ENCODE data around the gene HLCS.

Gene HLCS

GRCh38 chr21:36701756-36702621, 264.5 kb downstream of the HLCS start:
- no peak for DNase-seq (ENCODE audit: low read depth, low spot score)
- ChIA-PET CTCF (interaction anchor here (1.1 to 2.7 kb wide), 5 partner anchors 9 to 225 kb away, joined by 3 to 10 read pairs (median 4); no protein-coding TSS in a partner anchor), POLR2A (no interaction called here)
- peak overlapping the region; percentile 30; the same call in 1 of the 2 replicates for H3K4me3 ChIP-seq (ENCODE audit: low read depth, low read length)
- TF ChIP-seq, protein P1, sequence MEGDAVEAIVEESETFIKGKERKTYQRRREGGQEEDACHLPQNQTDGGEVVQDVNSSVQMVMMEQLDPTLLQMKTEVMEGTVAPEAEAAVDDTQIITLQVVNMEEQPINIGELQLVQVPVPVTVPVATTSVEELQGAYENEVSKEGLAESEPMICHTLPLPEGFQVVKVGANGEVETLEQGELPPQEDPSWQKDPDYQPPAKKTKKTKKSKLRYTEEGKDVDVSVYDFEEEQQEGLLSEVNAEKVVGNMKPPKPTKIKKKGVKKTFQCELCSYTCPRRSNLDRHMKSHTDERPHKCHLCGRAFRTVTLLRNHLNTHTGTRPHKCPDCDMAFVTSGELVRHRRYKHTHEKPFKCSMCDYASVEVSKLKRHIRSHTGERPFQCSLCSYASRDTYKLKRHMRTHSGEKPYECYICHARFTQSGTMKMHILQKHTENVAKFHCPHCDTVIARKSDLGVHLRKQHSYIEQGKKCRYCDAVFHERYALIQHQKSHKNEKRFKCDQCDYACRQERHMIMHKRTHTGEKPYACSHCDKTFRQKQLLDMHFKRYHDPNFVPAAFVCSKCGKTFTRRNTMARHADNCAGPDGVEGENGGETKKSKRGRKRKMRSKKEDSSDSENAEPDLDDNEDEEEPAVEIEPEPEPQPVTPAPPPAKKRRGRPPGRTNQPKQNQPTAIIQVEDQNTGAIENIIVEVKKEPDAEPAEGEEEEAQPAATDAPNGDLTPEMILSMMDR (IDR thresholded peaks at IDR 0.05; ENCODE audit: insufficient read depth, low read length, missing control alignments): no peak

DNA sequence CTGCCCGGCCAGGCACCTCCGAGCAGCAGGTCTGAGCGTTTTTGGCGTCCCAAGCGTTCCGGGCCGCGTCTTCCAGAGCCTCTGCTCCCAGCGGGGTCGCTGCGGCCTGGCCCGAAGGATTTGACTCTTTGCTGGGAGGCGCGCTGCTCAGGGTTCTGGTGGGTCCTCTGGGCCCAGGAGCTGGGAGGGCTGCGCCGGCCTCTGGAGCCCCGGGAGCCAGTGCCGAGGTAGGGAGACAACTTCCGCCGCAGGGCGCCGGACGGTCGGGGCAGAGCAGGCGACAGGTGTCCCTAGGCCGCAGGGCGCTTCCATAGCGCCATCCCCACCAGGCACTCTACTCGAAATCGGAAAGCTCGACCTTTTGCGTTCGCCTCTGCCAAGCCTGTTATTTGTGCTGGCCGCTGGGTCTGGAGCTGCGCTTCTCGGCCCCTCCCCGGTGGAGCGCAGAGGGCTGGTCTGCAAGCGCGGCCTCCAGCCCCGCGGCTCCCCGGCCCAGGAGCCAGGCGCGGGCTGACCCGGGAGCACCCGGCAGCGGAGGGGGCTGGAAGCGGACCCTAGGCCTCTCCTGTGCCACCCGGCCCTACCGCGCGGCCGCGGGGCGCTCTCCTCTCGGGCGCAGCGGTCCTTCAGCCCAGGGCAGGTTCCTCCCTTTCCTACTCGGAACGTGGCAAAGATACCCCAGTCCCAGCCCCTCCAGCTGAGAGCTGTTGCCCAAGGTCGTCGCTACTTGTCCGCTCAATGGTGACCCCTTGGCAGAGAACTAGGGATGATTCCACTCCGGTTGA, 265.3 kb downstream of the HLCS start:
- peak overlapping the region; percentile 48 for H3K4me3 ChIP-seq (ENCODE audit: low read depth, low read length)
- ChIA-PET CTCF (interaction anchor here (1.1 to 2.7 kb wide), 4 partner anchors 10 to 226 kb away, joined by 3 to 10 read pairs (median 6); no protein-coding TSS in a partner anchor), POLR2A (no interaction called here)
- DNase-seq (ENCODE audit: low read depth, low spot score): no peak
- TF ChIP-seq, protein P1 (IDR thresholded peaks at IDR 0.05; ENCODE audit: insufficient read depth, low read length, missing control alignments): no peak

Data from AG04449 (cell line).